Islet of Langerhans (tissue), 1 donor: ENCODE results near the gene FRG2C.
"Not testable (repeated sequence)": the region's sequence is repeated elsewhere in the genome, so short reads cannot be mapped to it uniquely, and the experiment has no call there.

Experiments
- FAIRE-seq: peaks from one replicate; lab custom pipeline; 2011; peaks lifted over from hg19 to GRCh38; lab: Jason Lieb, UNC

FRG2C gene

GRCh38 chr3:75664028-75664427 lies at the start of gene FRG2C:
TSS of gene FRG2C (plus strand) at chr3:75664328. CDS start at chr3:75664380, 52 bp downstream.
- FAIRE-seq, result not testable (repeated sequence)

- not testable (repeated sequence) for FAIRE-seq
Observed at GRCh38 chr3:75618666-75619305, 45.3 kb upstream of the FRG2C start.

GRCh38 chr3:75619481-75620031 lies 44.6 kb upstream of the FRG2C start:
- not testable (repeated sequence) for FAIRE-seq

- FAIRE-seq, result not testable (repeated sequence)
Observed at GRCh38 chr3:75621772-75622171, 42.4 kb upstream of the FRG2C start.

GRCh38 chr3:75623656-75624055 lies 40.5 kb upstream of the FRG2C start:
- FAIRE-seq, result not testable (repeated sequence)

- FAIRE-seq, result not testable (repeated sequence)
Observed at GRCh38 chr3:75630887-75631535, 33.1 kb upstream of the FRG2C start.

- FAIRE-seq, result no peak
Observed at GRCh38 chr3:75631541-75631940, 32.6 kb upstream of the FRG2C start.

- FAIRE-seq, result not testable (repeated sequence)
Observed at GRCh38 chr3:75638947-75639346, 25.2 kb upstream of the FRG2C start.

GRCh38 chr3:75641107-75641517 lies 23.0 kb upstream of the FRG2C start:
- not testable (repeated sequence) for FAIRE-seq

GRCh38 chr3:75643031-75643800 lies 20.9 kb upstream of the FRG2C start:
- FAIRE-seq, result not testable (repeated sequence)

GRCh38 chr3:75645548-75645947 lies 18.6 kb upstream of the FRG2C start:
- FAIRE-seq, result not testable (repeated sequence)

- no peak for FAIRE-seq
Observed at GRCh38 chr3:75650191-75650590, 13.9 kb upstream of the FRG2C start.

GRCh38 chr3:75655101-75655904 lies 8.8 kb upstream of the FRG2C start:
- not testable (repeated sequence) for FAIRE-seq

GRCh38 chr3:75655956-75656355 lies 8.2 kb upstream of the FRG2C start:
- FAIRE-seq, result not testable (repeated sequence)

- not testable (repeated sequence) for FAIRE-seq
Observed at GRCh38 chr3:75658411-75659107, 5.6 kb upstream of the FRG2C start.

- FAIRE-seq, result not testable (repeated sequence)
Observed at GRCh38 chr3:75659108-75659433, 5.1 kb upstream of the FRG2C start.

- not testable (repeated sequence) for FAIRE-seq
Observed at GRCh38 chr3:75665626-75666025, 1.5 kb downstream of the FRG2C start.

GRCh38 chr3:75667757-75668701 lies 3.9 kb downstream of the FRG2C start:
- not testable (repeated sequence) for FAIRE-seq

- not testable (repeated sequence) for FAIRE-seq
Observed at GRCh38 chr3:75668759-75669347, 4.7 kb downstream of the FRG2C start.
